Erythroblast (primary cell): ENCODE measurements around the gene PAX8.

Experiments used
- GATA1 ChIP-seq: IDR thresholded peaks from 2 replicates; pipeline ENCODE4 v1.6.1; 2011; ENCODE audit warnings: low read depth, mild to moderate bottlenecking, control low read depth, low read length, moderate library complexity
- POLR2A ChIP-seq: IDR thresholded peaks from 2 replicates; pipeline ENCODE4 v1.6.1; 2011; ENCODE audit warnings: mild to moderate bottlenecking, low read length

GRCh38 chr2:113252047-113252590 lies 26.6 kb downstream of the PAX8 start:
- TF ChIP-seq POLR2A (no peak), GATA1 (no peak)
